ENCODE data around the gene EIF2B5. TPM values are rescaled to one million over a fixed set of nuclear protein-coding genes. Genes with fewer than 3 reads are reported as not detected.

Gene EIF2B5
- polyA plus RNA-seq (2012; ENCODE audit: insufficient read depth, insufficient read length, low read depth): 88.5 TPM

- Histone ChIP-seq H3K27me3 (no peaks in the 10 kb centered on the region), H3K4me1 (no peaks in the 10 kb centered on the region; the same call in 1 of the 2 replicates), H3K36me3 (peaks cover 25% of the 10 kb centered on the region), H3K9me3 (no peaks in the 10 kb centered on the region), H3K4me3 (ENCODE audit: low read depth, low read length) (peak within 1 kb of the TSS; percentile 100)
- peak; percentile 48 for TF ChIP-seq CTCF (IDR thresholded peaks at IDR 0.05; ENCODE audit: low read depth, low read length)
- peak; percentile 94 for DNase-seq
Observed at GRCh38 chr3:184135149-184135910, at the start of gene EIF2B5. Gene EIF2B5, plus strand, starts transcription at chr3:184135358. Its CDS starts 28 bp downstream, at chr3:184135386.

GRCh38 chr3:184085389-184085852 is 49.7 kb upstream of the EIF2B5 start:
- no peaks in the 10 kb centered on the region for H3K36me3 ChIP-seq
- DNase-seq: no peak
- H3K9me3 ChIP-seq: no peaks in the 10 kb centered on the region
- H3K4me1 ChIP-seq: no peaks in the 10 kb centered on the region
- no peak for TF ChIP-seq CTCF (IDR thresholded peaks at IDR 0.05; ENCODE audit: low read depth, low read length)
- no peaks in the 10 kb centered on the region for H3K27me3 ChIP-seq
- H3K4me3 ChIP-seq (ENCODE audit: low read depth, low read length): no peak overlapping the region

DNA sequence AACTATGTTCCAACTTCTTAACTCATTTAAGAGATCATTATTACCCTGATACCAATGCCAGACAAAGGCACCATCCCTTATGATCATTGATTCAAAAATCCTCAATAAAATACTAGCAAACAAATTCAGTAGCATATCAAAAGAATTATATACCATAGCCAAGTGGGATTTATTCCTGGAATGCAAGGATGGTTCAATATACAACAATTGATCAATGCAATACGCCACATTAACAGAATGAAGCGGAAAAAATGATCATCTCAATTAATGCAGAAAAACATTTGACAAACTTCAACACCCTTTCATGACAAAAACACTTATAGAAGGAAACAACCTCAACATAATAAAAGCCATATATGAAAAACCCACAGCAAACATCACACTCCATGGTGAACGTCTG is 43.0 kb upstream of the EIF2B5 start:
- H3K4me3 ChIP-seq (ENCODE audit: low read depth, low read length): no peak overlapping the region
- no peak for TF ChIP-seq CTCF (IDR thresholded peaks at IDR 0.05; ENCODE audit: low read depth, low read length)
- H3K9me3 ChIP-seq: no peaks in the 10 kb centered on the region; the same call in 1 of the 2 replicates
- no peaks in the 10 kb centered on the region for H3K36me3 ChIP-seq
- DNase-seq: no peak
- H3K27me3 ChIP-seq: peaks cover 2% of the 10 kb centered on the region; the same call in 1 of the 2 replicates
- H3K4me1 ChIP-seq: no peaks in the 10 kb centered on the region

- DNase-seq: no peak
- no peak for TF ChIP-seq CTCF (IDR thresholded peaks at IDR 0.05; ENCODE audit: low read depth, low read length)
- no peak within 1 kb of the TSS for H3K4me3 ChIP-seq (ENCODE audit: low read depth, low read length)
- H3K9me3 ChIP-seq: no peaks in the 10 kb centered on the region; the same call in 1 of the 2 replicates
- no peaks in the 10 kb centered on the region for H3K36me3 ChIP-seq
- no peaks in the 10 kb centered on the region for H3K4me1 ChIP-seq
- H3K27me3 ChIP-seq: peaks cover 2% of the 10 kb centered on the region
Observed at GRCh38 chr3:184096811-184097383, 38.3 kb upstream of the EIF2B5 start, which contains the start of gene HTR3E. Gene HTR3E, plus strand, starts transcription at chr3:184097064. Its CDS starts 466 bp downstream, at chr3:184097530.

- no peak overlapping the region for H3K4me3 ChIP-seq (ENCODE audit: low read depth, low read length)
- H3K27me3 ChIP-seq: peaks cover 2% of the 10 kb centered on the region
- H3K4me1 ChIP-seq: no peaks in the 10 kb centered on the region
- no peaks in the 10 kb centered on the region for H3K36me3 ChIP-seq
- TF ChIP-seq CTCF (IDR thresholded peaks at IDR 0.05; ENCODE audit: low read depth, low read length): no peak
- DNase-seq: no peak
- no peaks in the 10 kb centered on the region; the same call in 1 of the 2 replicates for H3K9me3 ChIP-seq
Observed at GRCh38 chr3:184097556-184097955, 37.6 kb upstream of the EIF2B5 start.
